H9 (cell line): ENCODE data around the gene KCNK10. TPM values are rescaled to one million over a fixed set of nuclear protein-coding genes. Genes with fewer than 3 reads are reported as not detected.

ENCODE experiments used
- DNase-seq: peaks from one replicate; pipeline ENCODE4 v3.0.0-alpha.2; 2017
- H2AFZ ChIP-seq: one replicate; pipeline ENCODE4 v1.6.1; 2013; ENCODE audit warnings: mild to moderate bottlenecking, low read length, control low read depth, moderate library complexity
- H2AK5ac ChIP-seq: 2 replicates; pipeline ENCODE4 v1.6.1; 2013; ENCODE audit warnings: low read length, control low read depth, mixed read lengths; ENCODE audit not compliant: insufficient read length
- H2BK120ac ChIP-seq: one replicate; pipeline ENCODE4 v1.6.1; 2013; ENCODE audit warnings: low read depth, mild to moderate bottlenecking, low read length, control low read depth, inconsistent platforms; ENCODE audit not compliant: poor library complexity, severe bottlenecking
- H2BK12ac ChIP-seq: 2 replicates; pipeline ENCODE4 v1.6.1; 2013; ENCODE audit warnings: low read length, control low read depth, mixed read lengths, low read depth; ENCODE audit not compliant: insufficient read length
- H2BK15ac ChIP-seq: 2 replicates; pipeline ENCODE4 v1.6.1; 2013; ENCODE audit warnings: low read depth, low read length, control low read depth
- H2BK20ac ChIP-seq: one replicate; pipeline ENCODE4 v1.6.1; 2013; ENCODE audit warnings: low read depth, mild to moderate bottlenecking, low read length, control low read depth, inconsistent platforms; ENCODE audit not compliant: poor library complexity, severe bottlenecking
- H2BK5ac ChIP-seq: 2 replicates; pipeline ENCODE4 v1.6.1; 2013; ENCODE audit warnings: low read length, control low read depth, mixed read lengths; ENCODE audit not compliant: insufficient read length
- H3K14ac ChIP-seq: 2 replicates; pipeline ENCODE4 v1.6.1; 2013; ENCODE audit warnings: low read length, control low read depth; ENCODE audit not compliant: insufficient read depth
- H3K18ac ChIP-seq: 2 replicates; pipeline ENCODE4 v1.6.1; 2013; ENCODE audit warnings: low read depth, mild to moderate bottlenecking, mixed read lengths, low read length, control low read depth; ENCODE audit not compliant: insufficient read length
- H3K23ac ChIP-seq: 2 replicates; pipeline ENCODE4 v1.6.1; 2013; ENCODE audit warnings: low read length, control low read depth, mixed read lengths, low read depth; ENCODE audit not compliant: insufficient read length
- H3K23me2 ChIP-seq: 2 replicates; pipeline ENCODE4 v1.6.1; 2013; ENCODE audit warnings: low read depth, mild to moderate bottlenecking, mixed read lengths, low read length, control low read depth; ENCODE audit not compliant: insufficient read length, poor library complexity, severe bottlenecking
- H3K27ac ChIP-seq: 2 replicates; pipeline ENCODE4 v1.5.1; 2013; ENCODE audit warnings: low read length, control low read depth, mixed read lengths, low read depth; ENCODE audit not compliant: insufficient read length
- H3K27me3 ChIP-seq: 2 replicates; pipeline ENCODE4 v1.6.1; 2013; ENCODE audit warnings: low read length, control low read depth, inconsistent platforms; ENCODE audit not compliant: insufficient read depth
- H3K4ac ChIP-seq: 2 replicates; pipeline ENCODE4 v1.6.1; 2013; ENCODE audit warnings: low read depth, mild to moderate bottlenecking, control low read depth, inconsistent platforms, low read length, moderate library complexity
- H3K4me1 ChIP-seq: 2 replicates; pipeline ENCODE4 v1.6.1; 2013; ENCODE audit warnings: low read length, control low read depth, inconsistent platforms; ENCODE audit not compliant: insufficient read depth
- H3K4me2 ChIP-seq: 2 replicates; pipeline ENCODE4 v1.6.1; 2013; ENCODE audit warnings: low read length, control low read depth, mixed read lengths; ENCODE audit not compliant: insufficient read length, insufficient read depth
- H3K56ac ChIP-seq: 2 replicates; pipeline ENCODE4 v1.6.1; 2013; ENCODE audit warnings: low read depth, mild to moderate bottlenecking, mixed read lengths, low read length, control low read depth; ENCODE audit not compliant: insufficient read length
- H3K79me1 ChIP-seq: 2 replicates; pipeline ENCODE4 v1.6.1; 2013; ENCODE audit warnings: low read depth, mild to moderate bottlenecking, moderate library complexity, low read length, control low read depth, inconsistent platforms; ENCODE audit not compliant: insufficient read depth, poor library complexity, severe bottlenecking
- H3K79me2 ChIP-seq: 2 replicates; pipeline ENCODE4 v1.6.1; 2013; ENCODE audit warnings: low read length, control low read depth, inconsistent platforms; ENCODE audit not compliant: insufficient read depth
- H3K9ac ChIP-seq: 2 replicates; pipeline ENCODE4 v1.6.1; 2013; ENCODE audit warnings: low read length, control low read depth, mixed read lengths; ENCODE audit not compliant: insufficient read length; ENCODE audit errors: extremely low read depth
- H3K9me3 ChIP-seq: one replicate; pipeline ENCODE4 v1.6.1; 2013; ENCODE audit warnings: low read depth, low read length, inconsistent platforms; ENCODE audit not compliant: control insufficient read depth
- H3T11ph ChIP-seq: one replicate; pipeline ENCODE4 v1.6.1; 2013; ENCODE audit warnings: mild to moderate bottlenecking, low read length, control low read depth, inconsistent platforms
- H4K20me1 ChIP-seq: one replicate; pipeline ENCODE4 v1.6.1; 2013; ENCODE audit not compliant: control insufficient read depth, insufficient read length, insufficient read depth
- H4K5ac ChIP-seq: 2 replicates; pipeline ENCODE4 v1.6.1; 2013; ENCODE audit warnings: low read depth, mild to moderate bottlenecking, mixed read lengths, low read length, control low read depth; ENCODE audit not compliant: insufficient read length
- H4K8ac ChIP-seq: replicated peaks from 2 replicates; pipeline ENCODE4 v1.6.1; 2013; ENCODE audit warnings: low read length, control low read depth, mixed read lengths, low read depth; ENCODE audit not compliant: insufficient read length
- H4K91ac ChIP-seq: 2 replicates; pipeline ENCODE4 v1.6.1; 2013; ENCODE audit warnings: low read depth, mild to moderate bottlenecking, moderate library complexity, mixed read lengths, low read length, control low read depth; ENCODE audit not compliant: insufficient read length
- H3K27ac Mint-ChIP-seq, 3 experiments: 2 replicates in 2 of 3; 3 replicates in 1 of 3; pipeline ENCODE4 v1.8.0; 2020 to 2021; ENCODE audit warnings: mixed read lengths in 3 of 3, mild to moderate bottlenecking in 1 of 3, moderate library complexity in 1 of 3
- H3K27me3 Mint-ChIP-seq: 2 replicates; pipeline ENCODE4 v1.8.0; 2021; ENCODE audit warnings: low read depth, mild to moderate bottlenecking, moderate library complexity, mixed read lengths
- H3K36me3 Mint-ChIP-seq, 3 experiments: 2 replicates in 2 of 3; 3 replicates in 1 of 3; pipeline ENCODE4 v1.8.0; 2020 to 2021; ENCODE audit warnings: low read depth in 3 of 3, mixed read lengths in 3 of 3; ENCODE audit not compliant: insufficient read depth in 1 of 3
- H3K4me1 Mint-ChIP-seq, 2 experiments: 2 replicates each; pipeline ENCODE4 v1.8.0; 2020; ENCODE audit warnings: mixed read lengths in 2 of 2
- H3K4me3 Mint-ChIP-seq, 2 experiments: 2 replicates in 1 of 2; 3 replicates in 1 of 2; pipeline ENCODE4 v1.8.0; 2020 to 2021; ENCODE audit warnings: mild to moderate bottlenecking in 2 of 2, mixed read lengths in 2 of 2, moderate library complexity in 1 of 2
- H3K9me3 Mint-ChIP-seq, 2 experiments: 2 replicates in 1 of 2; 3 replicates in 1 of 2; pipeline ENCODE4 v1.8.0; 2020; ENCODE audit warnings: mild to moderate bottlenecking in 2 of 2, mixed read lengths in 2 of 2, moderate library complexity in 1 of 2
- CTCF ChIP-seq: fragments of 200-600 bp; sonication (generic); conservative IDR thresholded peaks from 3 replicates; pipeline ENCODE4 v1.8.0; 2021; ENCODE audit warnings: antibody characterized with exemption, mild to moderate bottlenecking
- WGBS: extraction: QIAGEN DNeasy Blood & Tissue Kit; methylation state at CpG from one replicate; pipeline ENCODE4 v1.1.7; 2013; ENCODE audit warnings: missing lambda C conversion rate, low lambda C conversion rate, mixed read lengths; ENCODE audit not compliant: insufficient read length; ENCODE audit errors: extremely low coverage; 5-methylcytosine and 5-hydroxymethylcytosine counted together
- total RNA-seq: library from RNA; stranded (reverse); gene quantifications from 2 replicates; pipeline ENCODE4 v1.2.1, GENCODE V29; 2021

Gene KCNK10
- total RNA-seq, 1 experiment from 2014 or later: 0.33 TPM

- DNase-seq: peak; percentile 47
- H2BK12ac ChIP-seq: no peak overlapping the region
- no peak overlapping the region for H3T11ph ChIP-seq
- Mint-ChIP-seq H3K27ac (no peak overlapping the region), H3K36me3 (0 out of 7 replicates have a peak, but pooled peaks cover 0 to 4% (median 0%) of the 10 kb centered on the region in 3 experiments), H3K27me3 (peaks cover 80% of the 10 kb centered on the region), H3K9me3 (peaks cover 10 to 11% of the 10 kb centered on the region in 2 experiments; a peak in 4 of 5 replicates), H3K4me3 (peak overlapping the region; percentile 61 to 88), H3K4me1 (peaks cover 10 to 15% of the 10 kb centered on the region in 2 experiments)
- no peaks in the 10 kb centered on the region for H3K79me1 ChIP-seq
- H2BK120ac ChIP-seq: no peak overlapping the region
- H2BK15ac ChIP-seq: no peak overlapping the region
- no peak overlapping the region for H3K56ac ChIP-seq
- peaks cover 16% of the 10 kb centered on the region for H3K23me2 ChIP-seq
- H4K20me1 ChIP-seq: no peaks in the 10 kb centered on the region
- no peak overlapping the region for H3K27ac ChIP-seq
- H3K4me2 ChIP-seq: peak overlapping the region; percentile 53
- no peak overlapping the region for H3K23ac ChIP-seq
- no peak overlapping the region for H2BK20ac ChIP-seq
- H3K27me3 ChIP-seq: peaks cover 52% of the 10 kb centered on the region
- TF ChIP-seq CTCF: no peak
- no peak overlapping the region for H3K4ac ChIP-seq
- H4K8ac ChIP-seq: no peak overlapping the region
- H3K79me2 ChIP-seq: no peaks in the 10 kb centered on the region
- H4K5ac ChIP-seq: no peak overlapping the region
- no peaks in the 10 kb centered on the region for H3K9me3 ChIP-seq
- no peak overlapping the region for H3K9ac ChIP-seq
- H3K14ac ChIP-seq: no peak overlapping the region; the same call in 1 of the 2 replicates
- H2AK5ac ChIP-seq: no peak overlapping the region
- no peak overlapping the region for H4K91ac ChIP-seq
- H3K4me1 ChIP-seq: no peaks in the 10 kb centered on the region; the same call in 1 of the 2 replicates
- no peak overlapping the region for H2BK5ac ChIP-seq
- H2AFZ ChIP-seq: no peak overlapping the region
- no peak overlapping the region for H3K18ac ChIP-seq
- no CpG with 5 or more reads among the region's 37 CpGs for WGBS
Observed at GRCh38 chr14:88326352-88327103, 3.5 kb upstream of the KCNK10 start.
